ENCODE measurements around the gene NUF2.

GRCh38 chr1:163388970-163389369, 67.2 kb downstream of the NUF2 start:
- TF ChIP-seq CTCF (IDR thresholded peaks at IDR 0.05; ENCODE audit: low read depth, low read length, missing input control) (no peak), MAX (IDR thresholded peaks at IDR 0.05) (no peak), TAF1 (conservative IDR thresholded peaks at IDR 0.05) (no peak), REST (IDR thresholded peaks at IDR 0.05) (no peak), GABPA (IDR thresholded peaks at IDR 0.05 in 1 of 2, conservative IDR thresholded peaks at IDR 0.05 in 1 of 2) (no peak), ZBTB33 (IDR thresholded peaks at IDR 0.05) (no peak), ATF3 (IDR thresholded peaks at IDR 0.05) (no peak), YY1 (IDR thresholded peaks at IDR 0.05) (no peak), RXRA (IDR thresholded peaks at IDR 0.05) (no peak), RAD21 (IDR thresholded peaks at IDR 0.05) (no peak)
